ENCODE measurements around the gene NDUFA13.

DNA sequence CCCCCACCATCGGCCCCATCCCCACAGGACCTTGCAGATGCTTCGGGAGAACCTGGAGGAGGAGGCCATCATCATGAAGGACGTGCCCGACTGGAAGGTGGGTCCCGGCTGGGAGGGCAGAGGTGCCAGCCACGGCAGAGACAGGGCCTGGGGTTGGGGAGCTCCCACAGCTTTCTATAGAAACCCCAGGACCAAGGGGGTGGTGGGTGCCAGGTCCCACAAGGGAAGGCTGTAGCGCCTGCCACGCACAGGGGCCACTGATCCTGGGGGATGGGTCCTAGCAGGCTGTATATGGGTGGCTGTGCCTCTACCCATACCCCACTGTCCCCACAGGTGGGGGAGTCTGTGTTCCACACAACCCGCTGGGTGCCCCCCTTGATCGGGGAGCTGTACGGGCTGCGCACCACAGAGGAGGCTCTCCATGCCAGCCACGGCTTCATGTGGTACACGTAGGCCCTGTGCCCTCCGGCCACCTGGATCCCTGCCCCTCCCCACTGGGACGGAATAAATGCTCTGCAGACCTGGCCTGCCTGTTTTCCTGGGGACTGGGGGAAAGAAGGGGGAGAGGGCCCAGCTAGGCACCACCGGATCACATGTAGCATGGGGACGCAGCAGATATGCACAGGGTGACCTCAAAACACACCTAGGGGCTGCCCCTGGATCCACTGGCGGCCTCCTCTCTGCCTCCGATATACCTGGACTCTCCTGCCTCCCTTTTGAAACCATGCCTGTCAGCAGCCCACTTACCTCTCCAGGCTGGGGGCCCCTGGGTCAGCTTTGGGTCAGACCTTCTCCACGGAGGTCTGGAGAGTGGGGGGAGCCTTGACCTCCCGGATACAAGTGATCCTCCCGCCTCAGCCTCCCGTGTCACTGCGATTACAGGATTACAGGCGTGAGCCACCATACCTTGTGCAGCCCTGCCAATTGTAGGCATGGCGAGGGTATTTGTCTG lies 11.9 kb downstream of the NDUFA13 start:
- TF ChIP-seq, protein P1, sequence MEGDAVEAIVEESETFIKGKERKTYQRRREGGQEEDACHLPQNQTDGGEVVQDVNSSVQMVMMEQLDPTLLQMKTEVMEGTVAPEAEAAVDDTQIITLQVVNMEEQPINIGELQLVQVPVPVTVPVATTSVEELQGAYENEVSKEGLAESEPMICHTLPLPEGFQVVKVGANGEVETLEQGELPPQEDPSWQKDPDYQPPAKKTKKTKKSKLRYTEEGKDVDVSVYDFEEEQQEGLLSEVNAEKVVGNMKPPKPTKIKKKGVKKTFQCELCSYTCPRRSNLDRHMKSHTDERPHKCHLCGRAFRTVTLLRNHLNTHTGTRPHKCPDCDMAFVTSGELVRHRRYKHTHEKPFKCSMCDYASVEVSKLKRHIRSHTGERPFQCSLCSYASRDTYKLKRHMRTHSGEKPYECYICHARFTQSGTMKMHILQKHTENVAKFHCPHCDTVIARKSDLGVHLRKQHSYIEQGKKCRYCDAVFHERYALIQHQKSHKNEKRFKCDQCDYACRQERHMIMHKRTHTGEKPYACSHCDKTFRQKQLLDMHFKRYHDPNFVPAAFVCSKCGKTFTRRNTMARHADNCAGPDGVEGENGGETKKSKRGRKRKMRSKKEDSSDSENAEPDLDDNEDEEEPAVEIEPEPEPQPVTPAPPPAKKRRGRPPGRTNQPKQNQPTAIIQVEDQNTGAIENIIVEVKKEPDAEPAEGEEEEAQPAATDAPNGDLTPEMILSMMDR (conservative IDR thresholded peaks at IDR 0.05; ENCODE audit: low read length) = no peak
- TF ChIP-seq EZH2phosphoT487 (IDR thresholded peaks at IDR 0.05; ENCODE audit: borderline replicate concordance) = no peak
